C4-2B (cell line): ENCODE data around the gene WDR73.

Experiments
- CTCF ChIP-seq: fragments of 450-650 bp; conservative IDR thresholded peaks from 2 replicates; pipeline ENCODE4 v1.5.1; 2017; ENCODE audit warnings: mild to moderate bottlenecking
- ZFX ChIP-seq: fragments of 450-650 bp; IDR thresholded peaks from 2 replicates; pipeline ENCODE4 v1.6.1; 2017

- TF ChIP-seq CTCF (no peak), ZFX (no peak)
These were observed 36.3 kb upstream of the WDR73 start for GRCh38 chr15:84690342-84690741.
